GM21381 (cell line): ENCODE measurements around the gene CDC25A.
A peak's percentile ranks its signal among the peaks of the same experiment; 100 is the strongest.
"Not testable (repeated sequence)": the region's sequence is repeated elsewhere in the genome, so short reads cannot be mapped to it uniquely, and the experiment has no call there.

Experiments
- ATAC-seq: cut with Tn5 transposase; IDR thresholded peaks from one replicate; pipeline ENCODE4 v1.9.1; 2021; ENCODE audit warnings: mild to moderate bottlenecking, moderate library complexity; ENCODE audit not compliant: unreplicated experiment

CDC25A gene

GRCh38 chr3:48188266-48189201 is at the start of gene CDC25A:
TSS of gene CDC25A (minus strand) at chr3:48188417. CDS start at chr3:48187947, 470 bp downstream.
- ATAC-seq, result peak; percentile 94

GRCh38 chr3:48236531-48236930 is 48.3 kb upstream of the CDC25A start:
- no peak for ATAC-seq

GRCh38 chr3:48233542-48233941 is 45.3 kb upstream of the CDC25A start:
- ATAC-seq, result no peak

GRCh38 chr3:48232734-48233133 is 44.5 kb upstream of the CDC25A start:
- ATAC-seq, result peak; percentile 52

GRCh38 chr3:48232232-48232631 is 44.0 kb upstream of the CDC25A start:
- no peak for ATAC-seq

- no peak for ATAC-seq
Measured at GRCh38 chr3:48226939-48227338, 38.7 kb upstream of the CDC25A start.

- no peak for ATAC-seq
Measured at GRCh38 chr3:48225587-48225986, 37.4 kb upstream of the CDC25A start.

- peak; percentile 58 for ATAC-seq
Measured at GRCh38 chr3:48222616-48223513, 34.6 kb upstream of the CDC25A start, which contains the start of gene CAMP. TSS of gene CAMP (plus strand) at chr3:48223495. CDS start at chr3:48223512, 17 bp downstream.

GRCh38 chr3:48220746-48221145 is 32.5 kb upstream of the CDC25A start:
- no peak for ATAC-seq

- ATAC-seq, result no peak
Measured at GRCh38 chr3:48219543-48219942, 31.3 kb upstream of the CDC25A start.

- no peak for ATAC-seq
Measured at GRCh38 chr3:48218537-48218936, 30.3 kb upstream of the CDC25A start.

- ATAC-seq, result no peak
Measured at GRCh38 chr3:48217449-48217848, 29.2 kb upstream of the CDC25A start.

- no peak for ATAC-seq
Measured at GRCh38 chr3:48215876-48216275, 27.7 kb upstream of the CDC25A start.

GRCh38 chr3:48215466-48215865 is 27.2 kb upstream of the CDC25A start:
- ATAC-seq, result no peak

GRCh38 chr3:48215019-48215418 is 26.8 kb upstream of the CDC25A start:
- ATAC-seq, result no peak

GRCh38 chr3:48214225-48214624 is 26.0 kb upstream of the CDC25A start:
- no peak for ATAC-seq

GRCh38 chr3:48211776-48212175 is 23.6 kb upstream of the CDC25A start:
- ATAC-seq, result not testable (repeated sequence)

- not testable (repeated sequence) for ATAC-seq
Measured at GRCh38 chr3:48210534-48210933, 22.3 kb upstream of the CDC25A start.

- ATAC-seq, result no peak
Measured at GRCh38 chr3:48209445-48209844, 21.2 kb upstream of the CDC25A start.

GRCh38 chr3:48208076-48208475 is 19.9 kb upstream of the CDC25A start:
- ATAC-seq, result no peak

- ATAC-seq, result no peak
Measured at GRCh38 chr3:48202632-48203031, 14.4 kb upstream of the CDC25A start.
